GM12891 (cell line): ENCODE measurements around the gene ST6GALNAC3.

Experiments used
- POLR2A ChIP-seq: IDR thresholded peaks from 2 replicates; pipeline ENCODE4 v1.6.1; 2011; ENCODE audit warnings: low read depth, low read length, control low read depth
- POLR2AphosphoS5 ChIP-seq: IDR thresholded peaks from 2 replicates; pipeline ENCODE4 v1.6.1; 2011; ENCODE audit warnings: low read depth, low read length, control low read depth
- TAF1 ChIP-seq: IDR thresholded peaks from 2 replicates; pipeline ENCODE4 v1.6.1; 2011; ENCODE audit warnings: low read depth, low read length, control low read depth

DNA sequence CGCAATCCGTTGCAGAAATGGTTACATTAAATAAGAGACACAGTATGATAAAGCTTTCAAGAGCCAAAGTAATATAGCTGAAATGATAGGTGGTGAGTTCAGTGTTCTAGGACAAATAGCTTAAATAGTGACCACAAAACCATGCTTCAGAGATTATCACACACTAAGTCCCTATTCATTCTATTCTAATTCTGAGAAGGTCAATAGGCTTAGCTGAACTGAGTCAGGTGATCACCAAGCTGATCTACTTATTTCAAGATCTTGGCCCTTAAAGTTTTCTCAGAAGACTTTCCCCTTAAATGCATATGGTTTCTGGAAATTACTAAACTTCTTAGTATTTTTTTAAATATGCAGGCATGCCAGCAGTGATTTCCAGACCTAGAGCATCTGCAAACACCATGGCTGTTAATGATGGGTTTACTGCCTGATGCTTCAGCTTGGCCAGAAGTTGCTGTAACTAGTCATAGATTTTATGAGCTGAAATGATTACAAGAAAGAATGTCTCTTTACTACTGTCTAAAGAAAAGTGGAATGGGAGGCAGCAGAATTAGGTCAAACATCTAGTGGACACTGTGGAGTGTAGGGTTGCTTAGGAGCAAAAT lies 242.9 kb downstream of the ST6GALNAC3 start:
- no peak for TF ChIP-seq TAF1
- TF ChIP-seq POLR2AphosphoS5, result no peak
- no peak for TF ChIP-seq POLR2A
